Measurements from ENCODE around the gene PPP6R3.

Gene PPP6R3

GRCh38 chr11:68498903-68499883, 38.6 kb downstream of the PPP6R3 start:
- Histone ChIP-seq H3K9me3 (no peaks in the 10 kb centered on the region), H3K36me3 (replicated peaks) (no peaks in the 10 kb centered on the region), H3K4me1 (peaks cover 8% of the 10 kb centered on the region), H3K27me3 (ENCODE audit: low read depth) (no peaks in the 10 kb centered on the region), H3K4me3 (no peak overlapping the region)
- in situ Hi-C loops (cut with MboI; ENCODE audit: low sequenced_read_pairs) = no loop called here
- no peak for DNase-seq (ENCODE audit: low spot score in 2 of 2)

GRCh38 chr11:68500206-68500605, 39.7 kb downstream of the PPP6R3 start:
- Histone ChIP-seq H3K9me3 (no peaks in the 10 kb centered on the region), H3K36me3 (replicated peaks) (no peaks in the 10 kb centered on the region), H3K4me3 (no peak overlapping the region), H3K27me3 (ENCODE audit: low read depth) (no peaks in the 10 kb centered on the region), H3K4me1 (peaks cover 7% of the 10 kb centered on the region)
- in situ Hi-C loops (cut with MboI; ENCODE audit: low sequenced_read_pairs) = no loop called here
- DNase-seq (ENCODE audit: low spot score in 2 of 2) = no peak

- no peaks in the 10 kb centered on the region for H3K27me3 ChIP-seq (ENCODE audit: low read depth)
- in situ Hi-C loops (cut with MboI; ENCODE audit: low sequenced_read_pairs) = no loop called here
- no peak for DNase-seq (ENCODE audit: low spot score in 2 of 2)
- no peaks in the 10 kb centered on the region for H3K9me3 ChIP-seq
- no peak overlapping the region for H3K4me3 ChIP-seq
- no peaks in the 10 kb centered on the region for H3K36me3 ChIP-seq (replicated peaks)
- H3K4me1 ChIP-seq = peaks cover 18% of the 10 kb centered on the region
Measured at GRCh38 chr11:68501813-68502212, 41.3 kb downstream of the PPP6R3 start.

GRCh38 chr11:68503251-68503687, 42.7 kb downstream of the PPP6R3 start:
- H3K9me3 ChIP-seq = no peaks in the 10 kb centered on the region
- no peaks in the 10 kb centered on the region for H3K36me3 ChIP-seq (replicated peaks)
- no peaks in the 10 kb centered on the region for H3K27me3 ChIP-seq (ENCODE audit: low read depth)
- DNase-seq (ENCODE audit: low spot score in 2 of 2) = no peak
- no peak overlapping the region for H3K4me3 ChIP-seq
- peaks cover 16% of the 10 kb centered on the region for H3K4me1 ChIP-seq
- in situ Hi-C loops (cut with MboI; ENCODE audit: low sequenced_read_pairs) = no loop called here

GRCh38 chr11:68503792-68504191, 43.2 kb downstream of the PPP6R3 start:
- Histone ChIP-seq H3K9me3 (no peaks in the 10 kb centered on the region), H3K27me3 (ENCODE audit: low read depth) (no peaks in the 10 kb centered on the region), H3K4me3 (no peak overlapping the region), H3K4me1 (peaks cover 22% of the 10 kb centered on the region), H3K36me3 (replicated peaks) (no peaks in the 10 kb centered on the region)
- no peak for DNase-seq (ENCODE audit: low spot score in 2 of 2)
- in situ Hi-C loops (cut with MboI; ENCODE audit: low sequenced_read_pairs) = no loop called here

- H3K27me3 ChIP-seq (ENCODE audit: low read depth) = no peaks in the 10 kb centered on the region
- H3K4me1 ChIP-seq = peaks cover 26% of the 10 kb centered on the region
- DNase-seq (ENCODE audit: low spot score in 2 of 2) = no peak
- H3K36me3 ChIP-seq (replicated peaks) = no peaks in the 10 kb centered on the region
- in situ Hi-C loops (cut with MboI; ENCODE audit: low sequenced_read_pairs) = no loop called here
- H3K9me3 ChIP-seq = no peaks in the 10 kb centered on the region
- no peak overlapping the region for H3K4me3 ChIP-seq
Measured at GRCh38 chr11:68504432-68505066, 44.0 kb downstream of the PPP6R3 start.

GRCh38 chr11:68505596-68505995, 45.0 kb downstream of the PPP6R3 start:
- DNase-seq (ENCODE audit: low spot score in 2 of 2) = no peak
- H3K4me3 ChIP-seq = no peak overlapping the region

GRCh38 chr11:68506908-68507307, 46.4 kb downstream of the PPP6R3 start:
- no peaks in the 10 kb centered on the region for H3K9me3 ChIP-seq
- peaks cover 26% of the 10 kb centered on the region for H3K4me1 ChIP-seq
- no peak for DNase-seq (ENCODE audit: low spot score in 2 of 2)
- in situ Hi-C loops (cut with MboI; ENCODE audit: low sequenced_read_pairs) = no loop called here
- H3K27me3 ChIP-seq (ENCODE audit: low read depth) = no peaks in the 10 kb centered on the region
- no peaks in the 10 kb centered on the region; the same call in 1 of the 2 replicates for H3K36me3 ChIP-seq (replicated peaks)
- H3K4me3 ChIP-seq = no peak overlapping the region

More at GRCh38 chr11:68505596-68505995, 45.0 kb downstream of the PPP6R3 start:
- Histone ChIP-seq H3K4me1 (peaks cover 26% of the 10 kb centered on the region), H3K27me3 (ENCODE audit: low read depth) (no peaks in the 10 kb centered on the region), H3K9me3 (no peaks in the 10 kb centered on the region), H3K36me3 (replicated peaks) (no peaks in the 10 kb centered on the region; the same call in 1 of the 2 replicates)
- in situ Hi-C loops (cut with MboI; ENCODE audit: low sequenced_read_pairs) = no loop called here

- H3K4me3 ChIP-seq = no peak overlapping the region
- no peaks in the 10 kb centered on the region for H3K9me3 ChIP-seq
- in situ Hi-C loops (cut with MboI; ENCODE audit: low sequenced_read_pairs) = no loop called here
- no peaks in the 10 kb centered on the region; the same call in 1 of the 2 replicates for H3K36me3 ChIP-seq (replicated peaks)
- no peak for DNase-seq (ENCODE audit: low spot score in 2 of 2)
- peaks cover 26% of the 10 kb centered on the region for H3K4me1 ChIP-seq
- no peaks in the 10 kb centered on the region for H3K27me3 ChIP-seq (ENCODE audit: low read depth)
Measured at GRCh38 chr11:68508425-68508824, 47.9 kb downstream of the PPP6R3 start.

GRCh38 chr11:68509066-68509465, 48.5 kb downstream of the PPP6R3 start:
- H3K27me3 ChIP-seq (ENCODE audit: low read depth) = no peaks in the 10 kb centered on the region
- in situ Hi-C loops (cut with MboI; ENCODE audit: low sequenced_read_pairs) = no loop called here
- H3K36me3 ChIP-seq (replicated peaks) = no peaks in the 10 kb centered on the region; the same call in 1 of the 2 replicates
- peaks cover 26% of the 10 kb centered on the region for H3K4me1 ChIP-seq
- H3K9me3 ChIP-seq = no peaks in the 10 kb centered on the region
- DNase-seq (ENCODE audit: low spot score in 2 of 2) = peak in 1 of 2 experiments; percentile 55
- no peak overlapping the region for H3K4me3 ChIP-seq

- Histone ChIP-seq H3K4me3 (no peak overlapping the region), H3K27me3 (ENCODE audit: low read depth) (no peaks in the 10 kb centered on the region), H3K4me1 (peaks cover 28% of the 10 kb centered on the region), H3K36me3 (replicated peaks) (no peaks in the 10 kb centered on the region; the same call in 1 of the 2 replicates), H3K9me3 (no peaks in the 10 kb centered on the region)
- in situ Hi-C loops (cut with MboI; ENCODE audit: low sequenced_read_pairs) = no loop called here
- DNase-seq (ENCODE audit: low spot score in 2 of 2) = no peak
Measured at GRCh38 chr11:68513930-68514487, 53.5 kb downstream of the PPP6R3 start.

GRCh38 chr11:68517121-68517741, 56.7 kb downstream of the PPP6R3 start:
- no peaks in the 10 kb centered on the region for H3K27me3 ChIP-seq (ENCODE audit: low read depth)
- in situ Hi-C loops (cut with MboI; ENCODE audit: low sequenced_read_pairs) = no loop called here
- H3K36me3 ChIP-seq (replicated peaks) = peaks cover 29% of the 10 kb centered on the region
- peak in 1 of 2 experiments; percentile 91 for DNase-seq (ENCODE audit: low spot score in 2 of 2)
- H3K4me1 ChIP-seq = peaks cover 26% of the 10 kb centered on the region
- H3K4me3 ChIP-seq = no peak overlapping the region
- no peaks in the 10 kb centered on the region for H3K9me3 ChIP-seq

GRCh38 chr11:68518191-68518590, 57.6 kb downstream of the PPP6R3 start:
- in situ Hi-C loops (cut with MboI; ENCODE audit: low sequenced_read_pairs) = no loop called here
- H3K9me3 ChIP-seq = no peaks in the 10 kb centered on the region
- H3K4me1 ChIP-seq = peaks cover 26% of the 10 kb centered on the region
- no peaks in the 10 kb centered on the region for H3K27me3 ChIP-seq (ENCODE audit: low read depth)
- H3K36me3 ChIP-seq (replicated peaks) = peaks cover 38% of the 10 kb centered on the region
- DNase-seq (ENCODE audit: low spot score in 2 of 2) = no peak
- no peak overlapping the region for H3K4me3 ChIP-seq
